ENCODE data around the gene HDAC5. TPM values are rescaled to one million over a fixed set of nuclear protein-coding genes. Genes with fewer than 3 reads are reported as not detected.

The HDAC5 gene
- polyA plus RNA-seq, 3 donors = 16.1 to 93.6 (median 24.7) TPM

DNA sequence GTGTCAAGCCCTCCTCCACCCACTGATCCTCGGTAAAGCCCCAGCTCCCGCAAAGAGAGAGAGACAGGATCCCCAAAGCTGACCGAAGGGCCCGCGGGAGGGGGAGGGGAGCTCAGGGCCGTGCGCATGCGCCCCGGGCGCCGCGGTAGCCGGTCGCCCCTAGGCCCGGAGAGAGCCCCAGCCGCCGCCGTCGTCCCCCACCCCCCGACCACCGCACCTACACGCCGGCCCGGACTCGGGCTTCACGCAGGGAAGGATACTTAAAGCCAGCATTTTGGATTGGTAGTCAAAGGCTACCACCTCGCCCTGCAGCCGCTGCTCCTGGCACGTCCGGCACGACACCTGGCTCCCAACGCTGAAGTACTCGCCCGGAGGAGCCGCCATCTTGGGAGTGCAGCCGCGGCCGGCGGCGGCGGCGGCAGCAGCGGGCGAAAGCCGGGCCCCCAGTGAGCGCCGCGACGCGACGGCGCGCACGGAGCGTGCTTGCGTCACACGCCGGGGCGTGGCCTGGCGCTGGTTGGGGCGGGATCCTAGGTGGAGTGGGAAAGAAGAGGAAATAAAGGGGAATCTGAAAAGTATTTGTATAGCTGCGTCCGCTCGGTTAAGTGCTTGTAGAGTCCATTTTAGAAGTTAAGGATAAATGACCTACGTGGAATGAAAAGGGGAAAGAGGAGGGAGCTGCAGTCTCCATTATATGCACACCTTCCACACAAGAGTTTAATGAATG, 57.1 kb downstream of the HDAC5 start, which contains the start of gene LSM12:
LSM12 (minus strand) TSS at position 468 of the 727 bp plus-strand sequence; CDS start at position 384, 84 bp downstream.
- Histone ChIP-seq H3K27me3 (ENCODE audit: control insufficient read depth in 2 of 2, insufficient read depth in 2 of 2, low read length in 2 of 2) (no peaks in the 10 kb centered on the region), H3K79me2 (ENCODE audit: insufficient read depth, low read length) (peaks cover 58% of the 10 kb centered on the region), H3K36me3 (replicated peaks in 1 of 2; ENCODE audit: control insufficient read depth in 1 of 2, insufficient read depth in 2 of 2, low read length in 2 of 2) (peaks cover 15 to 28% of the 10 kb centered on the region in 2 donors), H4K20me1 (ENCODE audit: insufficient read depth, low read length) (peaks cover 47% of the 10 kb centered on the region), H3K4me2 (replicated peaks; ENCODE audit: extremely low read depth, low read length, poor library complexity, severe bottlenecking) (peak within 1 kb of the TSS; percentile 91), H3K27ac (ENCODE audit: low read depth in 1 of 2, low read length in 2 of 2) (peak within 1 kb of the TSS; percentile 80 to 91), H3K9ac (ENCODE audit: insufficient read depth, low read length, poor library complexity, severe bottlenecking) (peak within 1 kb of the TSS; percentile 93), H2AFZ (ENCODE audit: insufficient read depth, low read depth, low read length, poor library complexity, severe bottlenecking) (peak within 1 kb of the TSS; percentile 84), H3K9me3 (replicated peaks in 1 of 2; ENCODE audit: control insufficient read depth in 1 of 2, insufficient read depth in 1 of 2, low read length in 2 of 2) (no peaks in the 10 kb centered on the region), H3K4me1 (ENCODE audit: control insufficient read depth in 1 of 2, insufficient read depth in 2 of 2, low read length in 2 of 2) (peaks cover 37 to 44% of the 10 kb centered on the region in 2 donors), H3K4me3 (replicated peaks in 1 of 3; ENCODE audit: low read depth in 2 of 3, low read length in 3 of 3) (peak within 1 kb of the TSS; percentile 53 to 91 (median 68))
- H3K9me3 Mint-ChIP-seq = no peaks in the 10 kb centered on the region
- intact Hi-C loops (cut with micrococcal nuclease) = loop anchor here (2.0 to 10.0 kb wide), 4 partner anchors 49 to 436 kb away; partner anchors contain the start of genes GPATCH8 (in 1 of the 2), TMEM101 (in 1 of the 2) and TMUB2 (in 1 of the 2)
- H3K4me3 Mint-ChIP-seq = peak within 1 kb of the TSS; percentile 75 to 95
- H3K27ac Mint-ChIP-seq = peak within 1 kb of the TSS; percentile 85 to 95 (median 90)
- no peak for TF ChIP-seq CTCF (IDR thresholded peaks at IDR 0.05)
- DNase-seq = peak; percentile 88 to 93 (median 92)
- peaks cover 37% of the 10 kb centered on the region for H3K4me1 Mint-ChIP-seq
- H3K36me3 Mint-ChIP-seq = peaks cover 21 to 31% of the 10 kb centered on the region in 2 donors
- WGBS (ENCODE audit: insufficient coverage) = under 1% methylated on average over 44 of the region's 65 CpGs
- H3K27me3 Mint-ChIP-seq (ENCODE audit: low read depth in 3 of 3) = no peaks in the 10 kb centered on the region

- intact Hi-C loops (cut with micrococcal nuclease) = loop anchor here (2.0 to 10.0 kb wide), 4 partner anchors 48 to 437 kb away; partner anchors contain the start of genes GPATCH8 (in 1 of the 2), TMEM101 (in 1 of the 2) and TMUB2 (in 1 of the 2)
These were observed 57.7 kb downstream of the HDAC5 start for GRCh38 chr17:44065668-44066203.

More at GRCh38 chr17:44065668-44066203, 57.7 kb downstream of the HDAC5 start:
- H3K4me2 ChIP-seq (replicated peaks; ENCODE audit: extremely low read depth, low read length, poor library complexity, severe bottlenecking) = peak overlapping the region; percentile 91
- H3K27ac Mint-ChIP-seq = peak overlapping the region; percentile 85 to 95 (median 90)
- peaks cover 19 to 34% of the 10 kb centered on the region in 2 donors for H3K36me3 ChIP-seq (replicated peaks in 1 of 2; ENCODE audit: control insufficient read depth in 1 of 2, insufficient read depth in 2 of 2, low read length in 2 of 2)
- peak in 1 of 3 donors; percentile 29 for DNase-seq
- no peaks in the 10 kb centered on the region for H3K27me3 ChIP-seq (ENCODE audit: control insufficient read depth in 2 of 2, insufficient read depth in 2 of 2, low read length in 2 of 2)
- H3K4me3 Mint-ChIP-seq = peak overlapping the region; percentile 75 to 95
- H3K4me1 ChIP-seq (ENCODE audit: control insufficient read depth in 1 of 2, insufficient read depth in 2 of 2, low read length in 2 of 2) = peaks cover 32 to 38% of the 10 kb centered on the region in 2 donors
- TF ChIP-seq CTCF (IDR thresholded peaks at IDR 0.05) = no peak
- no peaks in the 10 kb centered on the region for H3K9me3 Mint-ChIP-seq
- H3K9me3 ChIP-seq (replicated peaks in 1 of 2; ENCODE audit: control insufficient read depth in 1 of 2, insufficient read depth in 1 of 2, low read length in 2 of 2) = no peaks in the 10 kb centered on the region
- 6% methylated on average over 8 of the region's 9 CpGs for WGBS (ENCODE audit: insufficient coverage)
- H3K36me3 Mint-ChIP-seq = peaks cover 25 to 37% of the 10 kb centered on the region in 2 donors
- H3K79me2 ChIP-seq (ENCODE audit: insufficient read depth, low read length) = peaks cover 61% of the 10 kb centered on the region
- no peaks in the 10 kb centered on the region for H3K27me3 Mint-ChIP-seq (ENCODE audit: low read depth in 3 of 3)
- peaks cover 32% of the 10 kb centered on the region for H3K4me1 Mint-ChIP-seq
- peak overlapping the region; percentile 53 to 91 (median 68) for H3K4me3 ChIP-seq (replicated peaks in 1 of 3; ENCODE audit: low read depth in 2 of 3, low read length in 3 of 3)
- peak overlapping the region; percentile 84 for H2AFZ ChIP-seq (ENCODE audit: insufficient read depth, low read depth, low read length, poor library complexity, severe bottlenecking)
- H3K27ac ChIP-seq (ENCODE audit: low read depth in 1 of 2, low read length in 2 of 2) = peak overlapping the region; percentile 80 to 91
- peak overlapping the region; percentile 93 for H3K9ac ChIP-seq (ENCODE audit: insufficient read depth, low read length, poor library complexity, severe bottlenecking)
- H4K20me1 ChIP-seq (ENCODE audit: insufficient read depth, low read length) = peaks cover 51% of the 10 kb centered on the region

Measured in CD14-positive monocyte (primary cell).